ENCODE results near the gene CCR3.

GRCh38 chr3:46228260-46229242 is 13.7 kb upstream of the CCR3 start:
- TF ChIP-seq CTCF (IDR thresholded peaks at IDR 0.05) (no peak), POLR2A (IDR thresholded peaks at IDR 0.05) (no peak), EP300 (IDR thresholded peaks at IDR 0.05) (peak in 1 of 2 donors; percentile 63)

Measured in tibial nerve (tissue), 4 donors.